GM19455 (cell line): ENCODE results near the gene GOSR1.
A peak's percentile ranks its signal among the peaks of the same experiment; 100 is the strongest.
"Not testable (repeated sequence)": the region's sequence is repeated elsewhere in the genome, so short reads cannot be mapped to it uniquely, and the experiment has no call there.

Experiments used
- ATAC-seq: cut with Tn5 transposase; IDR thresholded peaks from one replicate; pipeline ENCODE4 v1.9.1; 2021; ENCODE audit not compliant: unreplicated experiment

The GOSR1 gene

GRCh38 chr17:30477083-30477773 lies at the start of gene GOSR1:
Gene GOSR1 (plus strand): TSS chr17:30477408. CDS start chr17:30477434, 26 bp downstream.
- peak; percentile 93 for ATAC-seq

GRCh38 chr17:30427611-30428010 lies 49.6 kb upstream of the GOSR1 start:
- ATAC-seq = no peak

GRCh38 chr17:30429155-30429554 lies 48.1 kb upstream of the GOSR1 start:
- no peak for ATAC-seq

- no peak for ATAC-seq
Observed at GRCh38 chr17:30433514-30433913, 43.7 kb upstream of the GOSR1 start.

GRCh38 chr17:30436729-30437128 lies 40.5 kb upstream of the GOSR1 start:
- ATAC-seq = no peak

GRCh38 chr17:30443721-30444120 lies 33.5 kb upstream of the GOSR1 start:
- no peak for ATAC-seq

- not testable (repeated sequence) for ATAC-seq
Observed at GRCh38 chr17:30446640-30447039, 30.6 kb upstream of the GOSR1 start.

GRCh38 chr17:30449480-30449879 lies 27.7 kb upstream of the GOSR1 start:
- ATAC-seq = no peak

- no peak for ATAC-seq
Observed at GRCh38 chr17:30450125-30451027, 26.8 kb upstream of the GOSR1 start.

- ATAC-seq = no peak
Observed at GRCh38 chr17:30454635-30455034, 22.6 kb upstream of the GOSR1 start.

GRCh38 chr17:30458371-30458770 lies 18.8 kb upstream of the GOSR1 start:
- no peak for ATAC-seq

- ATAC-seq = not testable (repeated sequence)
Observed at GRCh38 chr17:30458797-30459413, 18.3 kb upstream of the GOSR1 start.

- ATAC-seq = no peak
Observed at GRCh38 chr17:30468465-30468864, 8.7 kb upstream of the GOSR1 start.

- ATAC-seq = no peak
Observed at GRCh38 chr17:30472238-30472890, 4.8 kb upstream of the GOSR1 start.

GRCh38 chr17:30475206-30475605 lies 2.0 kb upstream of the GOSR1 start:
- ATAC-seq = no peak

- ATAC-seq = no peak
Observed at GRCh38 chr17:30476726-30477082, 504 bp upstream of the GOSR1 start.

- no peak for ATAC-seq
Observed at GRCh38 chr17:30477774-30478115, 537 bp downstream of the GOSR1 start.

GRCh38 chr17:30482555-30482954 lies 5.3 kb downstream of the GOSR1 start:
- ATAC-seq = no peak

- ATAC-seq = no peak
Observed at GRCh38 chr17:30483159-30483558, 6.0 kb downstream of the GOSR1 start.

- ATAC-seq = no peak
Observed at GRCh38 chr17:30493780-30494179, 16.6 kb downstream of the GOSR1 start.

- no peak for ATAC-seq
Observed at GRCh38 chr17:30495586-30495985, 18.4 kb downstream of the GOSR1 start.
